GM21619 (cell line): ENCODE results near the gene TOP2B.

Experiments
- ATAC-seq: cut with Tn5 transposase; IDR thresholded peaks from one replicate; pipeline ENCODE4 v1.9.1; 2021; ENCODE audit not compliant: unreplicated experiment

The TOP2B gene

DNA sequence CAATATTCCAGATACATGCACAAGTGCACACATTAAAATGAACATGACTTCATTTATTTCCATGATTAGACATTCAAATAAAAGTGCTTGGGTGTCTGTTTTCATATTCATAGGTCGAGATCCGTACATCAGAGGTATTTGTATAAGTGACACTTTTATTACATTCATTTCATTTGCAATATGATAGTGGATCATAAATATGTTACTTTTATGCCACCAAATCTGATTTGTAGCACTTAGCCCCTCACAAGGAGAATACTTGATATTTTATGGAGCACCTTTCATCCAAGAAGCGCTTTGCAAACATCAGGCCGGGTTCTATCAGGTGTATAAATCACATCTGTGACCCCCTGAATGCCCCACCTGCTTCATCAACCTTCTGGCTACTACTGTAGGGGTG, 100.6 kb downstream of the TOP2B start:
- no peak for ATAC-seq

GRCh38 chr3:25563601-25564000, 101.1 kb downstream of the TOP2B start:
- no peak for ATAC-seq

- no peak for ATAC-seq
Observed at GRCh38 chr3:25558796-25559195, 105.9 kb downstream of the TOP2B start.

- no peak for ATAC-seq
Observed at GRCh38 chr3:25558121-25558520, 106.6 kb downstream of the TOP2B start.

GRCh38 chr3:25557694-25558093, 107.0 kb downstream of the TOP2B start:
- no peak for ATAC-seq

GRCh38 chr3:25556447-25556846, 108.3 kb downstream of the TOP2B start:
- no peak for ATAC-seq

- ATAC-seq = no peak
Observed at GRCh38 chr3:25555695-25556437, 108.8 kb downstream of the TOP2B start.

- no peak for ATAC-seq
Observed at GRCh38 chr3:25554376-25554775, 110.3 kb downstream of the TOP2B start.

DNA sequence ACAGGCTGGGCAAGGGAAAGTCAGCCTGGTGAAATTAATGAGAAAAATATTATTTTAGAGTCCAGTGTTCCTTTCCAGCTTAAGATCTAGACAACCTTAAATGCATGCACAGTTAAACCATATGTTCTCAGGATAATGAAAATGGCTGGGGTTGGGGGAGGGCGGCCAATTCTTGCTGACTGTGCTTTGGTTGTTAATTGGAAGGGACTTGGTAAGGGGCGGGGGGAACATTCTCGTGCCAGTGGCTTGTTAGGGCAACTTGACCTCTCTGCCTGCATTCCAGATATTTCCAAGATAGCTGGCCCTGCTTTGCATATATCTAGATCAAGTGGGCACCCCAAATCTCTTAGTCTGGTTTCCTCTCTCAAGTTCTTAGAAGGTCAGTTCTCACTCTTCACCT, 112.5 kb downstream of the TOP2B start:
- ATAC-seq = no peak

DNA sequence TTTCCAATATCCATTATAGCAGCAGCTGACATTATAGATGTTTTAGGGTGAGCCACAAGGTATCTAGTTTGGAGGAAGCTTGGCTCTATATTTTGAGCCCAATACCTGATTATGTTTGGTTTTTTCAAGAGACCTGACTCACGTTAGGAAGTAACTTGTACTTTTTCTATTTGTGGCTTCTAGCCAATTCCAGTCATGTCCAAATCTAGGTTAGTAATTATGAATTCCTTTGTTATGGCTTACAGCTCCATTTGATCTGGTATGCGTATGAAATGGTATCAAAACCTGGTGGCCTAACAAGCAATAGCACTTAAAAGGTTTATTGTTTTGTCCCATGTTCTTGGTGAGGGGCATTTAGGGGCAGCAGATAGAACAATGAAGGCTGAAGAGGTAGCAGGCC, 115.9 kb downstream of the TOP2B start:
- ATAC-seq = no peak

- ATAC-seq = no peak
Observed at GRCh38 chr3:25547943-25548674, 116.6 kb downstream of the TOP2B start.
